ENCODE results near the gene ARL15.

GRCh38 chr5:54324651-54325271 lies 14.4 kb upstream of the ARL15 start:
- TF ChIP-seq CTCF (IDR thresholded peaks at IDR 0.05; ENCODE audit: low read depth, low read length) (no peak), POLR2A (IDR thresholded peaks at IDR 0.05; ENCODE audit: extremely low read depth, insufficient read length) (no peak), MYC (IDR thresholded peaks at IDR 0.05; ENCODE audit: low read depth, low read length) (no peak)
